Measurements from ENCODE around the gene RHOD.

DNA sequence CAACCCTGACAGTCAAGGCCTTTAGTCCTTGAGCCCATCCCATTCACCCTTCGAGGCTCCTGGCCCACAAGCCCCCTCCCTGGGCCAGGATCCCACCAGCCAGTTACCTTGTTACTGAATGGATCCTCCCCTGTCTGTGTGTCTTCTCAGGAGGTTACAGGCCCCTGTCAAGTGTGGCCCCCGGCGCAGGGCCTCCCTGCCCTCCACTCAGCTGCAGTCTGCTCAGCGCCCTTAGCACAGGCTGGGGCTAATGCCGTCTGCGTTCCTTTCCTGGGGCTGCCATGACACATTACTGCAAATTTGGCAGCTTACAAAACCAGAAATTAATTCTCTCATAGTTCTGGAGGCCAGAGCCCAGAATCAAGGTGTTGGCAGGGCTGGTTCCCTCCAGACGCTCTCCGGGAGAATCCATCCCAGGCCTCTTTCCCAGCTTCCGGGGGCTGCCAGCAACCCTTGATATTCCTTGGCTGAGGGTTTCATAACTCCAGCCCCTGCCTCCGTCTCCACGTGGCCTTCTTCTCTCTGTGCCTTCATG lies 43.1 kb upstream of the RHOD start:
- no peak for TF ChIP-seq POLR2AphosphoS5 (IDR thresholded peaks at IDR 0.05; ENCODE audit: low read depth, low read length)
- no peak for TF ChIP-seq POLR2A (IDR thresholded peaks at IDR 0.05; ENCODE audit: low read depth, low read length)
- TF ChIP-seq TAF1 (IDR thresholded peaks at IDR 0.05; ENCODE audit: low read depth, low read length), result no peak
- TF ChIP-seq PAX5 (IDR thresholded peaks at IDR 0.05; ENCODE audit: insufficient read depth, low read length, severe bottlenecking), result no peak
